NCI-H1092 (cell line): ENCODE data around the gene CHAC1.
"Not testable (repeated sequence)": the region's sequence is repeated elsewhere in the genome, so short reads cannot be mapped to it uniquely, and the experiment has no call there.

Source experiments
- DNase-seq: peaks from one replicate; lab custom pipeline; 2025; lab: John Stamatoyannopoulos, UW

The CHAC1 gene

DNA sequence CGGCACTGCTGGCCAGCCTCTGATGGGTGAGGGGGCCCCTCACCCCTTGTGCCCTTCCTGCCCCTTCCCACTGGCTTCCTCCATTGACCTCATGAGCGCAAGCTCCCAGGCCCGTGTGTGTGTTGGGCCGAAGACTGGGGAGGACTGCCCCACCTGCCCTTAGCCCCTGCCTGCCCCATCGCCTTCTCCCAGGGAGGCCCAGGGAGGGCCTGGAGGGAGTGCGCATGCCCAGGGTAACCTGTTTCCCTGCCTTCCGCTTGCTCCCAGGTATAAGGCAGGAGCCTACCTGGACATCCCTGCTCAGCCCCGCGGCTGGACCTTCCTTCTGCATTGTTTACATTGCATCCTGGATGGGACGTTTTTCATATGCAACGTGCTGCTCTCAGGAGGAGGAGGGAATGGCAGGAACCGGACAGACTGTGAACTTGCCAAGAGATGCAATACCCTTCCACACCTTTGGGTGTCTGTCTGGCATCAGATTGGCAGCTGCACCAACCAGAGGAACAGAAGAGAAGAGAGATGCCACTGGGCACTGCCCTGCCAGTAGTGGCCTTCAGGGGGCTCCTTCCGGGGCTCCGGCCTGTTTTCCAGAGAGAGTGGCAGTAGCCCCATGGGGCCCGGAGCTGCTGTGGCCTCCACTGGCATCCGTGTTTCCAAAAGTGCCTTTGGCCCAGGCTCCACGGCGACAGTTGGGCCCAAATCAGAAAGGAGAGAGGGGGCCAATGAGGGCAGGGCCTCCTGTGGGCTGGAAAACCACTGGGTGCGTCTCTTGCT, 15.3 kb upstream of the CHAC1 start:
- DNase-seq: no peak

DNA sequence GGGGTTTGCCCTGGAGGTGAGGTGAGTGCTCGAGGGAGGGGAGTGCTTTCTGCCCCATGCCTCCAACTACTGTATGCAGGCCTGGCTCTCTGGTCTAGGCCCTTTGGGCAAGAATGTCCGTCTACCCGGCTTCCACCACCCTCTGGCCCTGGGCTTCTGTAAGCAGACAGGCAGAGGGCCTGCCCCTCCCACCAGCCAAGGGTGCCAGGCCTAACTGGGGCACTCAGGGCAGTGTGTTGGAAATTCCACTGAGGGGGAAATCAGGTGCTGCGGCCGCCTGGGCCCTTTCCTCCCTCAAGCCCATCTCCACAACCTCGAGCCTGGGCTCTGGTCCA, 14.8 kb upstream of the CHAC1 start:
- DNase-seq: no peak

DNA sequence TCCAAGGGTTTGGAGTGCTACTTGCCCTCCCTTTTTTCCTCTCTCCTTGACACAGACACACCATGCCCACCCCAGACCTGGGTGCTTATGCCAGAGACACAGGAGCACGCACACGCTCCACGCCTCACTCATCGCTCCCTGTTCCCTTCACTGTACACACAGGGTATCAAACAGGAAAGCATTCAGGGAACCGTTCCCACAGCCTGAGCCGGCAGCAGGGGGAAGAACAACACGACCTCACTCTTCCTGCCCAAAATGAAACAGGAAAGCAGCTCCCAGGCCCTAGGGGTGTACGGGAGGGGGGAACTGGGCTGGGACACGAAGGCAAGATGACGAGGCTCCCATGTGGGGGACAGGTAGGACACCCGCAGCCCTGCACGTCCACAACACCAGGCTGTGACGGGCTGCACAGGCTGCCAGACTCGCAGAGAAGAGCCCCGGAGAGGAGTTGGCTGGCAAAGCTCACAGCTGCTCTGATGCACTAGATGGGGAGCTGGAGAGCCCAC, 12.9 kb upstream of the CHAC1 start:
- DNase-seq: no peak

DNA sequence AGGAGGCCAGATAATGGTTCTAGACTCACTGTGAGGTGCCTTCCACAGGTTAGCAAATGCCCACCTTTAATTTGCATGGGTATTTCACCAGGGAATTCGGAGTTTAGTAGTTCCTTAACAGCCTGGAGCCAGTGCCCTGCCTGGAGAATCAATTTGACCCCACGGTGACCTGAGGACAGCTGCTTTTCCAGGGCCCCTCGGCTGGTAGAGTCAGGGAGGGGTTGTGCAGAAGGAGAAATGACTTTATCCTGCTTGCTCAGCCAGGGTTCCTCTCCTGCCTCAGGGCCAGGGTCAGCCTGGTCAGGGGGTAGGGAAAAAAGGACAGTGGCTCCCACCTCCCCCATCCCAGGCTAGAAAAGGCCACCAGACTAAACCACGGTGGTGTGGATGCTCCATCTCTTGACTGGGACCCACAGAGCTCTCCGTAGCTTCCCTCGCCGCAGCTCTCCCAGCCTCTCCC, 12.2 kb upstream of the CHAC1 start:
- DNase-seq: no peak

DNA sequence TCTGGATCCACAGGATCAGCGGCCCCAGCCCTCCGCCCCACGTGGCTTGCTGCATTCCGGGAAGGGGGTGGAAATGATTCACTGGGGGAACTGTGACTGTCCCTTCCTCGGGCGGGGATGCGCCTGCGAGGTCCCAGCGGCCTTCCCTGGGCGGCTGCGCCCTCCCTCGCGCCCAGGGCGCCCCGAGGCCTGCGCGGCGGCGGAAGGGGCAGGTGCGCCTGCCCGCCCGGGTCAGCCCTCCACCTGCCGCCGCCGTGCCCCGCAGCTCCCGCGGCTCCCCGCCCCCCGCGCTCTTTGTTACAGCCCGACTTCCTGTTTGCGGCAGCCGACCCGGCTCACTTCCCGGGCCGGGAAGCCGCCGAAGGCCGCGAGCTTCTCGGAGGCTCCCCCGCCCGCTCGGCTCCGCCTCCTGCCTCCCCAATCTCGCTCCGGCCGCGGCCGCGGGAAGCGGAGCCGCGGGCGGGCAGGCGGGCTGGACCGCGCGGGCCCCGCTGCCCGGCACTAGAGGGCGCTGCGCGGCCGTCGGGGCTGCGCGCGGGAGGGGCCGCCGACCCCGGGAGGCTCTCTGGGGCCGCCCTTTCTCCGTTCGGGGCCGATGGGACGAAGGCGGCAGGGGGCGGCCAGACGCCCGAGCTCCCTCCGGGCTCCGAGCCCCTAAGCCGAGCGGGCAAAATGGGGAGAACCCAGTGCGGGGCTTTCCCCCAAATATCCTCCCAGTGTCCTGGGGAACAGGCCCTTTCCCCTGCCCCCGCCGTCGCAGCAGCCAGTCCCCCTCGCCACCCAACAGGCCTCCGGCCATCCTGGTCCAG, 11.5 kb upstream of the CHAC1 start:
- DNase-seq: peak; percentile 44

DNA sequence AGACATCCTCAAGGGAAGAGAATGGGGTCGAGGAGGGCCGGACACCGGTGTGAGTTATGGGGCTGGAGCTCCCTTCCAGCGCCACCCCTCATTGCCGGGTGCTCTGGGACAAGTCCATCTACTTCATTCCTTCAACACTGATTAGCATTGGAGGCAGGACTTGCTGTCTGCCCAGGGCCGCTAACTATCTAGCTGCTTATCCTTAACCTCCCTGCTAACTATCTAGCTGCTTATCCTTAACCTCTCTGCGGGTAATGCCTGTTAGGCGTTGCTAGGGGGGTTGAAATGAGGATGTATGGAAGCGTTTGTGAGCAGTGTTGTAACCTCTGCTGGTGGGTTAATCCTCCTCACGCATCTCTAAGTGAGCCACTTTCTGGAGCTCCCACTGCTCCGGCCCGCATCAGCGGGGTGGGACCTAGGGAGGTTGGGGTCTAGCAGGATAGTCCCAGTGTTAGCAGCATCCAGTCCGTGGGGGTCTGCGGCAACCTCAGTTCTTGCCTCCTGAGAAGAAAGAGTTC, 10.9 kb upstream of the CHAC1 start:
- no peak for DNase-seq

DNA sequence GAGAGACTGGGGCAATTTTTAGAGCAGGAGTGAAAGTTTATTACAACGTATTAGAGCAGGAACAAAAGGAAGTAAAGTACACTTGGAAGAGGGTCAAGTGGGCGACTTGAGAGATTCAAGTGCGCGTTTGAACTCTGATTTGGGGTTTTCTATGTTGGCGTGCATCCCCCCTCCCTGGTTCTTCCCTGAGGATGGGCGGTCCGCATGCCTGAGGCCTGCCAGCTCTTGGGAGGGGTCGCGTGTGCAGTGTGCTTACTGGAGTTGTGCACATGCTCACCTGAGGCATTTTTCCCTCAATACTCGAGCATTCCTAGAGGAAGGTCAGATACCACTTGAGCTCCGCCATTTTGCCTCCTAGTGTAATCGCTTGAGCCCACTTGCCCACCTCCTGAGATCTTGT, 10.4 kb upstream of the CHAC1 start:
- no peak for DNase-seq

DNA sequence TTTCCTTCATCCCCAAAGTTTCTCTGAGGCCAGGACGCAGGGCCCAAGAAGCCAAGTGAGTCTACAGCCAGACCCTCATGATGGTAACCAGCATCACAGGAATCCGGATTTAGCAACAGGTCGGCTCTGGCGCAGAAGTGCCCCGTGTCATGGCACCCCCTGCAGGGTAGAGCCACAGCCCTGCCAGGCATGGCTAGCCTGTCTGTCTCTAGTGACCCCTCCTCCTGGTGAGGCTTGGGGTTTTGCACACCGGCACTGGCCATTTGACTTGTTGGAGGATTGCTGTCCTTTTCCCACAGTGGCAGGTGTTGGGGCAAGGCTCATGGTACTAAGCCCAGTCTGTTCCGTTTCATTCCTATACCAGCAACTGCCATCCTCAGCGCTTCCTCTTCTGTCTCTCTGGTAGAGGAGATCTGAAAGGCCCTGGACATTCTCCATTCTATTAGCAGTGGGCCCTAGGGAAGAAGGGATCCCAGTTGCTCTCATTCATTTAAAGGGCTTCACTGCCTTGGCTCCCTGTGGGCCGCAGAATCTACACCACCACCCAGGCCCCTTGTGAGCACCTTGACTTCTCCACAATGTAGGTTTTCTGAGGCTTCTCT, 9.4 kb upstream of the CHAC1 start:
- no peak for DNase-seq

DNA sequence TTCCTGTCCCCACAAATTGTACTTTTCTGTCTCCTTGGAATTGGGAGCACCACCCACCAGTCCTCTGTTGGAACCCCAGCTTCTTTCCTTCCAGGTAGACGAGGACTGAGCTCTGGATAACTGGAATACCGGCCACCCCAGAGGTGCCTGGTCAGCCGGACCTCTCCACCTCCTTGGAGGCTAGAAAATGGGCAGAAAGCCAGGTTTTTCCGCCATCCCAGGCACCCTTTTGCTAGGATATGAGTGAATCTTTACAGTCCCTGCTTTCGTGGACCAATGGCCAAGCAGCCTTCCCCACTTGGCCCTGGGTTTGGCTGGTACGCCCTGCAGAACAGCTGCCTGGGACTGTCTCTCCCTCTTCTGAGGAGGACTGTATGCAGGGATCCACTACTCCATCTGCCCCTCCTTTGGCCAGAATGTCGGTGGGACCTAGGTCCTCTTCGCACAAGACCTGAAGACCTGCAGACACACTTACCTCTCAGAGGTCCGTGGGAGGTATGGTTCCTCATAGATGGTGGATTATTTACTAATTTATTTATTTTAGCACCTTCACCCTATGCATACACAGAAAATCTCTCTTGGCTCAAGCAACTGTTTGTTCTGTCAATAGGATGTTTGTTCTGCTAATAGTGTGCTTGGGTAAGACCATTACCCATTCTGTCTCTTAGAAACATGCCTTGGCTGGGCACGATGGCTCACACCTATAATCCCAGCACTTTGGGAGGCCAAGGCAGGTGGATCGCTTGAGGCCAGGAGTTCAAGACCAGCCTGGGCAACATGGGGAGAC, 8.6 kb upstream of the CHAC1 start:
- no peak for DNase-seq

DNA sequence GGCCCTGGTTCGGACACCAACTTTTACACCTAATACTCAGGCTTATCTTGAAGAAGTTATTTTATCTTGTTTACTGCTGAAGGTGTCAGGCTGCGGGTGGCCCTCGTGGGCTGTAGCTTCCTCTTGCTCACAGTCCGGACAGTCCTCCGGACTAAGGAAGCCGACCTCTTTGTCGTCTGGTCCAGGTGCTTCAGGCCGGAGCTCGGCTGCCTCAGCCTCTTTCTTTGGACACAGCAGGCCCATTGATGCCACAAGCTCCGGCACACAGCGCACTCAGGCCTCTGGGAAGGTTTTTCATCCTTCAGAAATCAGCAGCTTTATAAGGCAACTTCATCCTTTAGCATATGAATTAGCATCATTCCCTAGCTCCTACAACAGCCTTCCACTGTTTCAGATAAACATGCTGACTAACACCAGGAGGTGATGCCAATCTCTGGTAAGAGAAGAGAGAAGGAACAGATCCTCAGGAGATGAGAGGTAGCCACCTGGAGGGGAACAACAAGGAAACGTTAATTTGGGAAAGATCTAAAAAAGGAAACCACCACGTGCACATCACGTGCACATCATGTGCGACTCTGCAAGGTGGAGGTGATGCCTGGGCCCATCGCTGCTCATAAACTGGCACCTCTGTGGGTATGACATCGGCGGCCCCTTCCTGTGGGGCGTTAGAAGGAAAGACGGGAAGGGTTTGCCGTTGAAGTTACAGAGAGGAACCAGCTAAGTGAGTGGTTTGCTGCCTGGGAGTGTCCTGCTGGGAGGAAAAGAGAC, 4.4 kb upstream of the CHAC1 start:
- no peak for DNase-seq

DNA sequence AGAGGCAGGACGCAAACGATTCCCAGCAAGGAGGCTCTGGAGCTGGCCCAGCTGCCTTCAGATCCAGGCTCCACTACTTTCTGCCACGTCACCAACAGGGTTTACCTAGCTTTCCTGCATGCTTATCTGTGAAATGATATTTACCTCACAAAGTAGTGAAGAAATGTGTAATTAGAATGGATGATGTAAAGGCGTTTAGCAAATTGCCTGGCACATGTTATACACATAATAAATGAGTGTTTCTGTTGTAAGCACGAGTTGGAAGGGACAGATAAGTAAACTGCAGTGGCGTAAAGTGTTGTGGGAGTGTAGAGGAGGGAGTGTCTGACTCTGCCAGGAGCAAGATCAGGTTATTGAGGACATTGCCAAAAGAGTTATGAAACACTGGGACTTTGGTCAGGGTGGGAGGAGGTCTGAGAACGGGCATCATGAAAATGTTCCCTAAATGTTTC, 3.5 kb upstream of the CHAC1 start:
- DNase-seq: no peak

DNA sequence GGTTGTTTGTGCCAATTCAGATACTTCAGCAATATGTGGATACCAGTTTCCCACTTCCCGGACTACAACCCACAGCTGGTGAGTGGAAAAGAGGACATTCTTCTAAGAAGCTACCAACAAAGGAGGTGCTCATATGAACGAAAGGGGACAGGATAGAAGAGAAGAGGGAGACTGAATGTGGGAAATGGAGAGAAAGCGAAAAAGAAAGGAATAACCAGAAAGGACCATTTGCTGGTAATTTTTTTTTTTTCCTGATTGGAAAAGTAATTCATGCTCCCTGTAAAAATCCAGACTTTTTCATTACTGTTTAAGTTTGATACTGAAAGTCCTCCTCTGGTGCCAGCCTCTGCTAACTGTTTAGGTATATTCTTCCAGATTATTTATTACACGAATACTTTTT, 1.5 kb upstream of the CHAC1 start:
- no peak for DNase-seq

DNA sequence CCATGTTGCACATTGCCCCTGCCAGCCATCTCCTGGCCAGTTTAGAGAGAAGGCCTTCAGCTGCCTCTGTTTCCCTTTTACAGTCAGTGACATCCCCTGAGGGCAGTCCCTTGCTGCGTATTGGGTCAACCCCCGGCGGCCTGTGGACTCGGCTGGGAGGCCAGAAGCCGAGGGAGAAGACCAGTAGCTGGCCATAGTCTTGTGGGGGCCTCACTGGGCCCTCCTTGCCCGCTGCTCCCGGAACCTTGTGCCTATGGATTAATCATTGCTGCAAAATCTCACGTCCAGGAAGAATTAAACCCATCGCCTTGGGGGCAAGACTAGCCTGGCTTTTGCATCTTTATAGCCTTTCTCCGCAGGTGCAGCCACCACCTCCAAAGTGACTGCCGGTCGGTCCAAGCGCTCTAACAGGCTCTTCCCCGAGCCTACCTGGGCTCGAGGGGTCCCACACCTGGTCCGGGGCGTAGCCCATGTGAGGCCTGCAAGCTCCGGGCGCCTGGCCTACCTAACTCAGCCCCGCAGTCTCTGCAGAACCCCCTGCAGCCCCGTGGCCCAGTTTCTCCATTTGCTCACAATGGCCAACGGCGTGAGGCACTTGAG, 870 bp upstream of the CHAC1 start:
- DNase-seq: no peak

DNA sequence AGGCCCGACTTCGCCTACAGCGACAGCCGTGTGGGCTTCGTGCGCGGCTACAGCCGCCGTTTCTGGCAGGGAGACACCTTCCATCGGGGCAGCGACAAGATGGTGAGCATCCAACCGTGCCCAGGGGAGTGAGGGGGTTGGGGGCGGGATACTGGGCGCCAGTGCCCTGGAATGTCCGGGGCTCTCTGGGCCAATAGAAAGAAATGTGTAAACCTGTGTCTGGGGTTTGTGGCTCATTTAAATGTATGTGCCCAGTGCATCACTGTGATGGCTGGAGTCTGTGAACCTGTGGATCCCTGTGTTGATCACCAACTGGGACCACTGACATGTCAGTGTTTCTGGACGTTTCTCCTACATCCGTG, 423 bp downstream of the CHAC1 start:
- no peak for DNase-seq

DNA sequence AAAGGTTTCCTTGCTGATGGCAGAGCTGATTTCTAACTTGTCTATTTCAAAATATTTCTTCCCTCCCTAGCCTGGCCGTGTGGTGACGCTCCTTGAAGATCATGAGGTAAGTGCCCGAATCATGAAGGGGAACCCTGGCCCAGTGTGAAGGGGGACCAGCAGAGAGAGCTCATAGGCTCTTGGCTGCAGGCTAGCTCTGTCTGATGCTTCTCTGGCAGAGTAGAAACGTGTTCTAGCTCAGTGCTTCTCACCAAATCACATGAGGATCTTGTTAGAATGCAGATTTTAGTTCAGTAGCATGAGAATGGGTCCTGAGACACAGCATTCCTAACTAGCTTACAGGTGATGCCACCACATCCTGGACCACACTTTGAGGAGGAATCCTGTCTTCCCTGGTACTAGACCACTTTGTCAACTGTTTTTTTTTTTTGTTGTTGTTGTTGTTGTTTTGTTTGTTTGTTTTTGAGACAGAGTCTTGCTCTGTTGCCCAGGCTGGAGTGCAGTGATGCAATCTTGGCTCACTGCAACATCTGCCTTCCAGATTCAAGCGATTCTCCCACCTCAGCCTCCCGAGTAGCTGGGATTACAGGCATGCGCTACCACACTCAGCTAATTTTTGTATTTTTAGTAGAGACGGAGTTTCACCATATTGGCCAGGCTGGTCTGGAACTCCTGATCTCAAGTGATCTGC, 1.0 kb downstream of the CHAC1 start:
- not testable (repeated sequence) for DNase-seq

DNA sequence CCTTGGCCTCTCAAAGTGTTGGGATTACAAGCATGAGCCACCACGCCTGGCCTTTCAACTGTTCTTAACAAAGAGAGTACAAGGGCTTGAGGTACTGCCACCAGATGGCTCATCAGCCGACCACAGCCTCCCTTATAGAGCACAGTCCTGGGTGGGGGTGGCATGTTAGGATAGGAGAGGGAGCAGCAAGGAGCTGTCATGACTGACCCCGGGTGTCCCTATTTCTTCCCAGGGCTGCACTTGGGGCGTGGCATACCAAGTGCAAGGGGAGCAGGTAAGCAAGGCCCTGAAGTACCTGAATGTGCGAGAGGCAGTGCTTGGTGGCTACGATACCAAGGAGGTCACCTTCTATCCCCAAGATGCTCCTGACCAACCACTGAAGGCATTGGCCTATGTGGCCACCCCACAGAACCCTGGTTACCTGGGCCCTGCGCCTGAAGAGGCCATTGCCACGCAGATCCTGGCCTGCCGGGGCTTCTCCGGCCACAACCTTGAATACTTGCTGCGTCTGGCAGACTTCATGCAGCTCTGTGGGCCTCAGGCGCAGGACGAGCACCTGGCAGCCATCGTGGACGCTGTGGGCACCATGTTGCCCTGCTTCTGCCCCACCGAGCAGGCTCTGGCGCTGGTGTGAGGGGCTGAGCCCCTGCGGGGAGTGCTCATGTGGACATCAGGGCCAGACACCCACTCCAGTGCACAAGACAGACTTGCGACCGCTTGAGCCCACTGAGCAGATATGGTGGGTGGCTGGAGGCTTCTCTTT, 2.1 kb downstream of the CHAC1 start:
- no peak for DNase-seq

DNA sequence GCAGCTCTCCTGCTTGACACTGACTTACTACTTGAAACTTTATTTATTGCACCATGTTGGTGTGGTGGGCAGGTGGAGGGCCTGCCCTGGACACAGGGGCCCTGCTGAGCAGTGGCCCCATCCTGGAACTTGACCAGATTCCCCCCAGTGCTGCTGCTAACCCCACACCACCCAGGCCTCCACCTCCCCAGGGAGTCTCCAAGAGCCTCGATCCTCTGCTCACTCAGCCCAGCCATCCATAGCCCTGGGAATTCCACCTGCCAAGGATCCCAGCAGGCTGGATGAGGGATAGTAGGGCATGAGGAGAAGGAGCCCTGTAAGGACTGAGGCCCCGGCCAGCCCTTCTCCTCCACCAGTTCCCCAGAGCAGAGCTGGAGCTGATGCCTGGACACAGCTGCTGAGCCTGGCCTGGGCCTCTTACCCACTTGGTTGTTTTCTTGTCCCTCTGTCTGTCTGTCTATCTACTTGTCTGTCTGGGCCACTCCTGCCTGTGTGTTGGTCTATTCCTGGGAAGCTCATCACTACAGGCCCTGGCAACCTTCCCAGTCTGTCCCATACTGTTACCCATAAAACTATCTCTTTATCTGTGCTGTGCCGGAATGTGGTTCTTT, 2.8 kb downstream of the CHAC1 start:
- no peak for DNase-seq

DNA sequence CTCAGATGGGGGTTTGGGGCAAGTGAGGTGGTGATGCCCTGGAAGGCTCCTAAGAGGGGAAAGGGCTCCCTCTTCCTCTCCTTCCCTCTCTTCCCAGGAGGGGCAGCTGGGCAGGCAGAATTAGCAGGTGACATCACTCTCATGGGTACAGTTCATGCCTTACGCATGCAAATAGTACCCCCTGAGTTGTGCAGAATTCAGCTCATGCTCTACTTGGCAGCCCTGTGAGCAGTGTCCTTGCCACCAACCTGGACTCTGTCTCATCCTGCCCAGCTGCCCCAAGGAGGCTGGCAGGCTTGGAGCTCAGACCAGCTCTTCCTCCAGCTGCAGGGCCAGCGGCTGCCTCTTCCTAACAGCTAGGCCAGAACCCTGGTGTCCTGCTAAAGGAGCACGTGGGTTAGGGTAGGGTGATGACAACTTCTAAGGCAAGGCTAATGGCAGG, 3.3 kb downstream of the CHAC1 start:
- no peak for DNase-seq

DNA sequence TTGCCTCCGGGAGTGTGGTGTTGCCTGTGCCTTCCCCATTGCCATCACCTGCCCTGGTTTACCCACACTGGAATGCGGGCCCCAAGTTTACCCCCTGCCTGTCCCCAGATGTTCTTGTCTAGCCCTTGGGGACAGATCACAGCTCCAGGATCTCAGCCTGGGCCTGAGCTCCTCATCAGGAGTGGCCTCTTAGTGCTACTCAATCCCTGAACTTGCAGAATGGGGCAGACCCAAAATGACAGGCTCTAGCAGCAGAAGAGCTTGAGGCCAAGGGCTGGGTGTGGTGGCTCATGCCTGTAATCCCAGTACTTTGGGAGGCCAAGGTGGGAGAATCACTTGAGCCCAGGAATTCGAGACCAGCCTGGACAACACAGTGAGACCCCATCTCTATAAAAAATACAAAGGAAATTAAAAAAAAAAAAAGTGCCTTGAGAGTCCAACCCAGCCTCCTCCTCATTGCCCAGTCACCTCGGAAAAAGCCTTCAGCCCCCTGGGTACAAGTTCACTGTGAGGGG, 3.8 kb downstream of the CHAC1 start:
- no peak for DNase-seq
